HG03565 (cell line): ENCODE results near the gene NACC1.
"Not testable (repeated sequence)": the region's sequence is repeated elsewhere in the genome, so short reads cannot be mapped to it uniquely, and the experiment has no call there.

ENCODE experiments used
- ATAC-seq: cut with Tn5 transposase; IDR thresholded peaks from one replicate; pipeline ENCODE4 v1.9.1; 2021; ENCODE audit warnings: mild to moderate bottlenecking, moderate library complexity; ENCODE audit not compliant: unreplicated experiment

Gene NACC1

GRCh38 chr19:13160557-13160956 is 42.5 kb downstream of the NACC1 start:
- ATAC-seq: no peak

GRCh38 chr19:13162724-13163608 is 44.9 kb downstream of the NACC1 start:
- ATAC-seq: no peak

DNA sequence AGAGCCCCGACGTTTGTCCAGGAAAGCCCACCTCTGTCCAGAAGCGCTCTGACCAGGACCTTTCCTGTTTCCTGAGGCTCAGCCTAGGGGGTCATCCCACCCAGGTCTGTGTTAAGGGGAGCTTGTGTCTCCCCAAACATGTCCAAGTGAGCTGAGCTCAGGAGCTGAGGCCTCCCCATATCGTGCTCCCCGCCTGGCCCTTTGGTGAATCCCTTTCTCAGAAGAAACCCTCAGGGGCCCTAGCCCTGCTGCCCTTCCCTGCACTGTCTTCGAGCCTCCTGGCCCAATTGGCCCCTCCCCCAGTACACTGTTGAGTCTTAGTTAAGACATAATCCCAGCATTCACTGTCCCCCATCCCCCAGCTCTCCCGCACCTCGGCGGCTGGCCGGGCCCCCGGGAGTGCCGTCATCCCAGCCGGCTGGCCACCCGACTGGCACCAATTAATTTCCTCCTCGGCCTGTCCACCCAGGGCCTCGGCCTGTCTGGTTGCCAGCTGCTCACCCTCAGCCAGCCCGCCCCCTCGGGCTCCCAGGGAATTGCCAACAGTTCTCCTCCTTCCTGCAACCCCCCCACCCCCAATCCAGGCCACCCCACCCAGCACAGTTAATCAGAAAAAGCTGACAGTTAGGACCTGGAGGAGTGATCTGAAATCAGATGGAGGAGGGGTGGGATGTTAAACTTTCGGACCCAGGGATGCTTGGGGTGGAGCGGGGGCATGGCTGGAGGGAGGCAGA is 45.7 kb downstream of the NACC1 start:
- ATAC-seq: no peak

DNA sequence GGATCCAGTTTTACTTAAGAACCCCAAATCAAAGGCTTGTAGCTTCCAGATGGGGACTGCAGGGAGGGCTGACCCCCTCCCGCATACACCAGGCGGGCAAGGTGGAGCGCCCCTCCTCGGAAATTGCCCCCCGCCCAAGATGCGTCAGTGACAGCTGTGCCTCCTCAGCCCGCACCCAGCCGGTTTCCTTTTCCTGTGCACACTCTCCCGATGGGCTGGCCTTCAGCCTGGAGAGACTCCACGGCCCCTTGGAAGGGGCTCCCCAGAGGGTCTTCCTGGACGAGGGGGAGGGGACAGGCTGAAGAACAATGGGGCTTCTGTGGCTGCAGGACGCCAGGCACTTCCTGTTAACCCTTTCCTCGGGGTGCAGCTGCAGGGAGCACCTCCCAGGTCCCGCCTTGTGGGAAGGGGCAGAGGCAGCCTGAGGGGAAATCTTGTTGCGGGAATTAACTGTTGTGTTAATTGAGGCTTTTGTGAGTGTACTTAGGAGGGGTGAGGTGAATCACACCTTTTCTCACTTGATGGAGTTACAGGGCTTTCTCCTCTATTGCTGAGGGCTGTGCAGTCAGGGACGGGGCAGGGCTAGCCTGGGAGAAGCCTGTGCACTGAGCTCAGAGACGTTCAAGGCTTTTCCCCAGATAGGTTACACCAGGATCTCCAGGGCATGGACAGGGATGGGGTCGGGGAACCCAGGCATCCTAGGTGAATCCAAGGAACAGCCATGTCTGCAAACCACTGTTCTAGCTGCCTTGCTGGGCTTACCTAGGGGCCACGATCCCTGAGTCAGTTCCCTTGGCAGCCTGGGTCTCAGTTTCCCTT is 46.5 kb downstream of the NACC1 start:
- no peak for ATAC-seq

DNA sequence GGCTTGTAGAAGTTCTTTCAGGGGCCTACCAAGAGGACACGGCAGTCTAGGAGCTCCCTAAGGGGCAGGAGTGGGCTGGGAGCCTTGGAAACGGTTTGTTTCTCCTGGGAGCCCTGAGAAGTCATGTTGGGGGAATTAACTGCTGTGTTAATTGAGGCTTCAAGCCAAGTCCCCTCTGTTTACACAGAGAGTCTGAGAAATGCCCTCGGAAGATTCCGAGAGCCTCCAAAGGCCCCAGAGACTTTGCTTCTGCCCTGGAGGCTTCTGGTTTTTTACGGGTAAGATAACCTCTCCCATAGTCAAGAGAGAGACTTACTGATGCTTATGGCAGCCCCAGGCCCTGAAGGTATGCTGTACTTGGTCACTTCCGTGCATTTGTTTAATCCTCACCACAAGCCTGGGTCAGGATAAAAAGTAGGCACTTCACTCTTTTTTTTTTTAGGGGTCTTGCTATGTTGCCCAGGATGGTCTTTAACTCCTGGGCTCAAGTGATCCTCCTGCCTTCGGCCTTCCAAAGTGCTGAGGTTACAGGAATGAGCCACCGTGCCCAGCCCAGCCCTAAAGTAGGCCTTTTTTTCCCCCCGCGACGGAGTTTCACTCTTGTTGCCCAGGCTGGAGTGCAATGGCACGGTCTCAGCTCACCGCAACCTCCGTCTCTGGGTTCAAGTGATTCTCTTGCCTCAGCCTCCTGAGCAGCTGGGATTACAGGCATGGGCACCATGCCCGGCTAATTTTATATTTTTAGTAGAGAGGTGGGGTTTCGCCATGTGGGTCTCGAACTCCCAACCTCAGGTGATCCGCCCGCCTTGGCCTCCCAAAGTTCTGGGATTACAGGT is 47.3 kb downstream of the NACC1 start:
- ATAC-seq: no peak

GRCh38 chr19:13166151-13166550 is 48.1 kb downstream of the NACC1 start:
- not testable (repeated sequence) for ATAC-seq

GRCh38 chr19:13169769-13170168 is 51.7 kb downstream of the NACC1 start:
- ATAC-seq: no peak

DNA sequence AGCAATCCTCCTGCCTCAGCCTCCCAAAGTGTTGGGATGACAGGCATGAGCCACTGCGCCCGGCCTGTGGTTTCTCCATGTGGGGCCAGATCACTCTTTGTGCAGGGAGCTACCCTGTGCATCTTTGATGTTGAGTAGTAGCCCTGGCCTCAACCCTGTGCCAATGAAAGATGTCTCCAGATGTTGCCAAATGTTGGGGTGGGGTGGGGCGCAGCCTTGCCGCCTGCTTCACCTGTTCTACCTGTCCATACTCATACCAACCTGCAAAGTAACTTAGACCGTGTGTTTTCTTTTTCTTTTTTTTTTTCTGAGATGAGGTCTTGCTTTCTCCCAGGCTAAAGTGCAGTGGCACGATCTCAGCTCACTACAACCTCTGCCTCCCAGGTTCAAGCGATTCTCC is 53.1 kb downstream of the NACC1 start:
- ATAC-seq: no peak

- no peak for ATAC-seq
These were observed 54.5 kb downstream of the NACC1 start for GRCh38 chr19:13172346-13173138.

- ATAC-seq: no peak
These were observed 55.2 kb downstream of the NACC1 start for GRCh38 chr19:13173139-13173737.

GRCh38 chr19:13176345-13176744 is 58.3 kb downstream of the NACC1 start:
- ATAC-seq: no peak

GRCh38 chr19:13177584-13177983 is 59.5 kb downstream of the NACC1 start:
- ATAC-seq: not testable (repeated sequence)

- ATAC-seq: not testable (repeated sequence)
These were observed 60.2 kb downstream of the NACC1 start for GRCh38 chr19:13178291-13178690.

- no peak for ATAC-seq
These were observed 63.8 kb downstream of the NACC1 start for GRCh38 chr19:13181747-13182388.

DNA sequence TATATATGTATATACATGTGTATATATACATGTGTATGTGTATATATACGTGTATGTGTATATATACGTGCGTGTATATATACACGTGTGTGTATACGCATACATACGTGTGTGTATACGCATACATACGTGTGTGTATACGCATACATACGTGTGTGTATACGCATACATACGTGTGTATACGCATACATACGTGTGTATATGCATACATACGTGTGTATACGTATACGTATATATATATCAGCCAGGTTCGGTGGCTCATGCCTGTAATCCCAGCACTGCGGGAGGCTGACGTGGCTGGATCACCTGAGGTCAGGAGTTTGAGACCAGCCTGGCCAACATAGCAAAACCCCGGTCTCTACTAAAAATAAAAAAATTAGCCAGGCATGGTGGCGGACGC is 66.9 kb downstream of the NACC1 start:
- not testable (repeated sequence) for ATAC-seq

DNA sequence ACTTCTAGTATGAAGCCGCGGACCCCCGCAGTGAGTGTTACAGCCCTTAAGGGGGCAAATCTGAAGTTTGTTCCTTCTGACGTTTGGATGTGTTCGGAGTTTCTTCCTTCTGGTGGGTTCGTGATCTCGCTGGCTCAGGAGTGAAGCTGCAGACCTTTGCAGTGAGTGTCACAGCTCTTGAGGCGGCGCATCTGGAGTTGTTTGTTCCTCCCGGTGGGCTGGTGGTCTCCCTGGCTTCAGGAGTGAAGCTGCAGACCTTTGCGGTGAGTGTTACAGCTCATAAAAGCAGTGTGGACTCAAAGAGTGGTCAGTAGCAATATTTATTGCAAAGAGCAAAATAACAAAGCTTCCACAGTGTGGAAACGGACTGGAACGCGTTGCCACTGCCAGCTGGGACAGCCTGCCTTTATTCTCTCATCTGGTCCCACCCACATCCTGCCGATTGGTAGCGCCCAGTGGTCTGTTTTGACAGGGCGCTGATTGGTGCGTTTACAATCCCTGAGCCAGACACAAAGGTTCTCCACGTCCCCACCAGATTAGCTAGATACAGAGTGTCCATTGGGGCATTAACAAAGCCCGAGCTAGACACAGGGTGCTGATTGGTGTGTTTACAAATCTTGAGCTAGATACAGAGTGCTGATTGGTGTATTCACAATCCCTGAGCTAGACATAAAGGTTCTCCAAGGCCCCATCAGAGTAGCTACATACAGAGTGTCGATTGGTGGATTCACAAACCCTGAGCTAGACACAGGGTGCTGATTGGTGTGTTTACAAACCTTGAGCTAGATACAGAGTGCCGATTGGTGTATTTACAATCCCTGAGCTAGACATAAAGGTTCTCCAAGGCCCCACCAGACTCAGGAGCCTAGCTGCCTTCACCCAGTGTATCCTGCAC is 67.9 kb downstream of the NACC1 start:
- ATAC-seq: not testable (repeated sequence)

- ATAC-seq: not testable (repeated sequence)
These were observed 68.6 kb downstream of the NACC1 start for GRCh38 chr19:13186688-13187087.

GRCh38 chr19:13187419-13187818 is 69.4 kb downstream of the NACC1 start:
- no peak for ATAC-seq
